Measurements from ENCODE around the gene OR12D2.

- TF ChIP-seq CTCF (optimal IDR thresholded peaks at IDR 0.05 in 1 of 3, IDR thresholded peaks at IDR 0.05 in 1 of 3, conservative IDR thresholded peaks at IDR 0.05 in 1 of 3; ENCODE audit: extremely low read depth in 1 of 3, insufficient read depth in 2 of 3, low read length in 3 of 3) (no peak), EZH2 (IDR thresholded peaks at IDR 0.05; ENCODE audit: low read length) (no peak)
These were observed 29.6 kb downstream of the OR12D2 start for GRCh38 chr6:29425075-29425474.
